HG03575 (cell line): Measurements from ENCODE around the gene TENM4.

ENCODE experiments used
- ATAC-seq: cut with Tn5 transposase; IDR thresholded peaks from one replicate; pipeline ENCODE4 v1.9.1; 2021; ENCODE audit not compliant: unreplicated experiment, insufficient number of reproducible peaks, low FRiP score; ENCODE audit errors: extremely low read depth

The TENM4 gene

GRCh38 chr11:79427126-79427525 lies 13.7 kb downstream of the TENM4 start:
- no peak for ATAC-seq

GRCh38 chr11:79425463-79425862 lies 15.4 kb downstream of the TENM4 start:
- ATAC-seq: no peak

- no peak for ATAC-seq
These were observed 17.1 kb downstream of the TENM4 start for GRCh38 chr11:79423736-79424135.

- no peak for ATAC-seq
These were observed 18.0 kb downstream of the TENM4 start for GRCh38 chr11:79422866-79423265.

GRCh38 chr11:79421820-79422219 lies 19.0 kb downstream of the TENM4 start:
- no peak for ATAC-seq

GRCh38 chr11:79419120-79419519 lies 21.7 kb downstream of the TENM4 start:
- no peak for ATAC-seq

- ATAC-seq: no peak
These were observed 22.6 kb downstream of the TENM4 start for GRCh38 chr11:79418241-79418640.

GRCh38 chr11:79417069-79417920 lies 23.5 kb downstream of the TENM4 start:
- ATAC-seq: no peak

GRCh38 chr11:79415912-79416311 lies 24.9 kb downstream of the TENM4 start:
- ATAC-seq: no peak

GRCh38 chr11:79415411-79415810 lies 25.4 kb downstream of the TENM4 start:
- no peak for ATAC-seq

GRCh38 chr11:79414644-79415317 lies 26.0 kb downstream of the TENM4 start:
- ATAC-seq: no peak

- ATAC-seq: no peak
These were observed 26.8 kb downstream of the TENM4 start for GRCh38 chr11:79414041-79414440.

- no peak for ATAC-seq
These were observed 27.6 kb downstream of the TENM4 start for GRCh38 chr11:79413268-79413667.

- no peak for ATAC-seq
These were observed 28.1 kb downstream of the TENM4 start for GRCh38 chr11:79412761-79413160.

GRCh38 chr11:79409330-79409729 lies 31.5 kb downstream of the TENM4 start:
- no peak for ATAC-seq

GRCh38 chr11:79406376-79406775 lies 34.5 kb downstream of the TENM4 start:
- ATAC-seq: peak; percentile 84

GRCh38 chr11:79404806-79405205 lies 36.0 kb downstream of the TENM4 start:
- ATAC-seq: no peak

- ATAC-seq: no peak
These were observed 36.5 kb downstream of the TENM4 start for GRCh38 chr11:79404325-79404724.

GRCh38 chr11:79403839-79404238 lies 37.0 kb downstream of the TENM4 start:
- ATAC-seq: no peak

- no peak for ATAC-seq
These were observed 37.9 kb downstream of the TENM4 start for GRCh38 chr11:79402912-79403311.
